GM23338 (cell line): ENCODE data around the gene PCDHA7.

Experiments used
- CTCF ChIP-seq, 2 experiments: fragments of 200-600 bp in 1 of 2; sonication (generic) in 1 of 2; conservative IDR thresholded peaks; 2 replicates each; pipeline versions ENCODE4 v1.5.1 to v1.6.1; 2016 to 2017; ENCODE audit warnings: antibody characterized with exemption in 2 of 2, low read depth in 2 of 2, mild to moderate bottlenecking in 2 of 2, moderate library complexity in 1 of 2
- ETS1 ChIP-seq: IDR thresholded peaks from 2 replicates; pipeline ENCODE4 v1.6.1; 2016; ENCODE audit warnings: antibody characterized with exemption
- EZH2 ChIP-seq: fragments of 200-600 bp; sonication (generic); IDR thresholded peaks from one replicate; pipeline ENCODE4 v1.8.0; 2017; ENCODE audit warnings: antibody characterized with exemption, mild to moderate bottlenecking, low read depth; ENCODE audit not compliant: unreplicated experiment
- EZH2phosphoT487 ChIP-seq: fragments of 200-600 bp; sonication (generic); IDR thresholded peaks from one replicate; pipeline ENCODE4 v1.8.1; 2018; ENCODE audit warnings: antibody characterized with exemption; ENCODE audit not compliant: unreplicated experiment
- JUNB ChIP-seq: IDR thresholded peaks from one replicate; pipeline ENCODE4 v1.6.1; 2016; ENCODE audit warnings: antibody characterized with exemption; ENCODE audit not compliant: unreplicated experiment
- ZNF331 ChIP-seq: fragments of 250-450 bp; sonication (Bioruptor Pico); IDR thresholded peaks from 2 replicates; pipeline ENCODE4 v1.5.0; 2020; ENCODE audit warnings: low read depth, mild to moderate bottlenecking, moderate library complexity
- TF ChIP-seq, protein P1 (sequence below): IDR thresholded peaks from one replicate; pipeline ENCODE4 v1.6.1; 2018; ENCODE audit warnings: antibody characterized with exemption; ENCODE audit not compliant: unreplicated experiment

DNA sequence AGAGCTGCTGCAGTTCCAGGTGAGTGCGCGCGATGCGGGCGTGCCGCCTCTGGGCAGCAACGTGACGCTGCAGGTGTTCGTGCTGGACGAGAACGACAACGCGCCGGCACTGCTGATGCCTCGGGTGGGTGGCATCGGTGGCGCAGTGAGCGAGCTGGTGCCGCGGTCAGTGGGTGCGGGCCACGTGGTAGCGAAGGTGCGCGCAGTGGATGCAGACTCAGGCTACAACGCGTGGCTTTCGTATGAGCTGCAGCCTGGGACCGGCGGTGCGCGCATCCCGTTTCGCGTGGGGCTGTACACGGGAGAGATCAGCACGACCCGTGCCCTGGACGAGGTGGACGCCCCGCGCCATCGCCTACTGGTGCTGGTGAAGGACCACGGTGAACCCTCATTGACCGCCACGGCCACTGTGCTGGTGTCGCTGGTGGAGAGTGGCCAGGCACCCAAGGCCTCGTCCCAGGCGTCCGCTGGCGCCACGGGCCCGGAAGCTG lies 31.2 kb upstream of the PCDHA7 start:
- TF ChIP-seq CTCF (conservative IDR thresholded peaks at IDR 0.05; ENCODE audit: low read depth in 2 of 2), result no peak
- no peak for TF ChIP-seq EZH2phosphoT487
- TF ChIP-seq, protein P1, sequence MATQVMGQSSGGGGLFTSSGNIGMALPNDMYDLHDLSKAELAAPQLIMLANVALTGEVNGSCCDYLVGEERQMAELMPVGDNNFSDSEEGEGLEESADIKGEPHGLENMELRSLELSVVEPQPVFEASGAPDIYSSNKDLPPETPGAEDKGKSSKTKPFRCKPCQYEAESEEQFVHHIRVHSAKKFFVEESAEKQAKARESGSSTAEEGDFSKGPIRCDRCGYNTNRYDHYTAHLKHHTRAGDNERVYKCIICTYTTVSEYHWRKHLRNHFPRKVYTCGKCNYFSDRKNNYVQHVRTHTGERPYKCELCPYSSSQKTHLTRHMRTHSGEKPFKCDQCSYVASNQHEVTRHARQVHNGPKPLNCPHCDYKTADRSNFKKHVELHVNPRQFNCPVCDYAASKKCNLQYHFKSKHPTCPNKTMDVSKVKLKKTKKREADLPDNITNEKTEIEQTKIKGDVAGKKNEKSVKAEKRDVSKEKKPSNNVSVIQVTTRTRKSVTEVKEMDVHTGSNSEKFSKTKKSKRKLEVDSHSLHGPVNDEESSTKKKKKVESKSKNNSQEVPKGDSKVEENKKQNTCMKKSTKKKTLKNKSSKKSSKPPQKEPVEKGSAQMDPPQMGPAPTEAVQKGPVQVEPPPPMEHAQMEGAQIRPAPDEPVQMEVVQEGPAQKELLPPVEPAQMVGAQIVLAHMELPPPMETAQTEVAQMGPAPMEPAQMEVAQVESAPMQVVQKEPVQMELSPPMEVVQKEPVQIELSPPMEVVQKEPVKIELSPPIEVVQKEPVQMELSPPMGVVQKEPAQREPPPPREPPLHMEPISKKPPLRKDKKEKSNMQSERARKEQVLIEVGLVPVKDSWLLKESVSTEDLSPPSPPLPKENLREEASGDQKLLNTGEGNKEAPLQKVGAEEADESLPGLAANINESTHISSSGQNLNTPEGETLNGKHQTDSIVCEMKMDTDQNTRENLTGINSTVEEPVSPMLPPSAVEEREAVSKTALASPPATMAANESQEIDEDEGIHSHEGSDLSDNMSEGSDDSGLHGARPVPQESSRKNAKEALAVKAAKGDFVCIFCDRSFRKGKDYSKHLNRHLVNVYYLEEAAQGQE, result no peak
- no peak for TF ChIP-seq ETS1
- no peak for TF ChIP-seq JUNB
- no peak for TF ChIP-seq ZNF331 (CRISPR knock-in tag)
- TF ChIP-seq EZH2, result no peak
